Liver (tissue), 9 donors: ENCODE data around the gene KHSRP. TPM values are rescaled to one million over a fixed set of nuclear protein-coding genes. Genes with fewer than 3 reads are reported as not detected.

Experiments used
- DNase-seq: peaks from one replicate; pipeline ENCODE4 v3.0.0-alpha.2; 2017; ENCODE audit warnings: low spot score
- H3K27ac ChIP-seq, 2 donors: one replicate each; pipeline ENCODE4 v1.7.0; 2013; ENCODE audit warnings: inconsistent platforms in 2 of 2, low read length in 2 of 2, control low read depth in 1 of 2, low read depth in 1 of 2, mild to moderate bottlenecking in 1 of 2
- H3K27me3 ChIP-seq, 4 donors: one replicate each; pipeline versions ENCODE4 v1.6.1 to v1.7.0; 2013; ENCODE audit warnings: low read length in 3 of 4, inconsistent platforms in 1 of 4, mild to moderate bottlenecking in 1 of 4, moderate library complexity in 1 of 4; ENCODE audit not compliant: control insufficient read depth in 4 of 4, insufficient read depth in 4 of 4
- H3K36me3 ChIP-seq, 4 donors: one replicate each; pipeline versions ENCODE4 v1.6.1 to v1.7.0; 2013; ENCODE audit warnings: low read length in 3 of 4, mild to moderate bottlenecking in 3 of 4, low read depth in 1 of 4, moderate library complexity in 1 of 4; ENCODE audit not compliant: control insufficient read depth in 4 of 4, insufficient read depth in 3 of 4
- H3K4me1 ChIP-seq, 4 donors: one replicate each; pipeline versions ENCODE4 v1.6.1 to v1.7.0; 2013; ENCODE audit warnings: low read length in 3 of 4, mild to moderate bottlenecking in 3 of 4, moderate library complexity in 1 of 4; ENCODE audit not compliant: control insufficient read depth in 4 of 4, insufficient read depth in 4 of 4
- H3K4me3 ChIP-seq, 3 donors: one replicate each; pipeline versions ENCODE4 v1.6.1 to v1.7.0; 2013; ENCODE audit warnings: low read length in 3 of 3, control low read depth in 1 of 3, low read depth in 1 of 3, mild to moderate bottlenecking in 1 of 3
- H3K9ac ChIP-seq, 2 donors: one replicate each; pipeline ENCODE4 v1.7.0; 2013; ENCODE audit warnings: low read length in 2 of 2, mild to moderate bottlenecking in 2 of 2, moderate library complexity in 2 of 2, control low read depth in 1 of 2, low read depth in 1 of 2
- H3K9me3 ChIP-seq, 4 donors: one replicate each; pipeline versions ENCODE4 v1.6.1 to v1.7.0; 2013; ENCODE audit warnings: low read length in 3 of 4; ENCODE audit not compliant: control insufficient read depth in 4 of 4
- CTCF ChIP-seq: fragments of 150-350 bp; IDR thresholded peaks from 2 replicates; pipeline ENCODE4 v1.5.1; 2017; ENCODE audit warnings: improper control_type of control experiment, low read depth, low read length; ENCODE audit not compliant: missing input control
- EGR1 ChIP-seq, 2 donors: IDR thresholded peaks; 2 replicates each; pipeline ENCODE4 v1.6.1; 2016 to 2018; ENCODE audit warnings: antibody characterized with exemption in 2 of 2, low read depth in 2 of 2
- FOXA2 ChIP-seq: IDR thresholded peaks from 2 replicates; pipeline ENCODE4 v1.6.1; 2016; ENCODE audit warnings: antibody characterized with exemption
- HNF4A ChIP-seq, 2 donors: conservative IDR thresholded peaks; 2 replicates each; pipeline ENCODE4 v1.6.1; 2016; ENCODE audit warnings: antibody characterized with exemption in 2 of 2, mild to moderate bottlenecking in 2 of 2
- NR2F2 ChIP-seq: IDR thresholded peaks from 2 replicates; pipeline ENCODE4 v1.6.1; 2016; ENCODE audit warnings: antibody characterized with exemption
- RXRA ChIP-seq, 2 donors: IDR thresholded peaks; 2 replicates each; pipeline ENCODE4 v1.6.1; 2017 to 2018; ENCODE audit warnings: antibody characterized with exemption in 2 of 2, mild to moderate bottlenecking in 1 of 2
- SP1 ChIP-seq: IDR thresholded peaks from 2 replicates; pipeline ENCODE4 v1.6.1; 2018; ENCODE audit warnings: antibody characterized with exemption, mild to moderate bottlenecking
- YY1 ChIP-seq: IDR thresholded peaks from 2 replicates; pipeline ENCODE4 v1.6.1; 2016; ENCODE audit warnings: antibody characterized with exemption, mild to moderate bottlenecking
- WGBS: extraction: QIAGEN DNeasy Blood & Tissue Kit; methylation state at CpG from one replicate; pipeline ENCODE4 v1.1.7; 2013; 5-methylcytosine and 5-hydroxymethylcytosine counted together
- polyA plus RNA-seq, 2 donors: library from polyadenylated mRNA; stranded (reverse) in 1 of 2; unstranded in 1 of 2; fragments of 200-250 nt in 1 of 2; fragments of >200 nt in 1 of 2; fragmentation: Nextera tagmentation in 1 of 2; extraction: Ambion mirVana in 1 of 2; gene quantifications; one replicate each; pipeline versions ENCODE4 v1.2.1 to v1.2.3, GENCODE V29; 2013 to 2015
- total RNA-seq, 2 donors: library from RNA; depleted of rRNA; stranded (reverse); fragments of >200 nt; gene quantifications; one replicate each; pipeline ENCODE4 v1.2.3, GENCODE V29; 2014
- TF ChIP-seq, protein P1 (sequence below): IDR thresholded peaks from 2 replicates; pipeline ENCODE4 v1.6.1; 2016; ENCODE audit warnings: antibody characterized with exemption, mild to moderate bottlenecking
- TF ChIP-seq, protein P2 (sequence below): IDR thresholded peaks from 2 replicates; pipeline ENCODE4 v1.6.1; 2016; ENCODE audit warnings: antibody characterized with exemption
- TF ChIP-seq, protein P3 (sequence below): IDR thresholded peaks from 2 replicates; pipeline ENCODE4 v1.6.1; 2016; ENCODE audit warnings: antibody characterized with exemption
- donor health status: healthy.
- donor health status: healthy.
- donor health status: healthy.
- donor health status: healthy.
- donor health status: healthy.

Gene KHSRP, protein sequence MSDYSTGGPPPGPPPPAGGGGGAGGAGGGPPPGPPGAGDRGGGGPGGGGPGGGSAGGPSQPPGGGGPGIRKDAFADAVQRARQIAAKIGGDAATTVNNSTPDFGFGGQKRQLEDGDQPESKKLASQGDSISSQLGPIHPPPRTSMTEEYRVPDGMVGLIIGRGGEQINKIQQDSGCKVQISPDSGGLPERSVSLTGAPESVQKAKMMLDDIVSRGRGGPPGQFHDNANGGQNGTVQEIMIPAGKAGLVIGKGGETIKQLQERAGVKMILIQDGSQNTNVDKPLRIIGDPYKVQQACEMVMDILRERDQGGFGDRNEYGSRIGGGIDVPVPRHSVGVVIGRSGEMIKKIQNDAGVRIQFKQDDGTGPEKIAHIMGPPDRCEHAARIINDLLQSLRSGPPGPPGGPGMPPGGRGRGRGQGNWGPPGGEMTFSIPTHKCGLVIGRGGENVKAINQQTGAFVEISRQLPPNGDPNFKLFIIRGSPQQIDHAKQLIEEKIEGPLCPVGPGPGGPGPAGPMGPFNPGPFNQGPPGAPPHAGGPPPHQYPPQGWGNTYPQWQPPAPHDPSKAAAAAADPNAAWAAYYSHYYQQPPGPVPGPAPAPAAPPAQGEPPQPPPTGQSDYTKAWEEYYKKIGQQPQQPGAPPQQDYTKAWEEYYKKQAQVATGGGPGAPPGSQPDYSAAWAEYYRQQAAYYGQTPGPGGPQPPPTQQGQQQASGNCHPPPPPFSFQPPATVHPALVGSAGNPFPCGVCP
- 100 to 1,000 TPM in 1 of 2 donors, 10 to 100 TPM in 1; 58.7 to 132 TPM for total RNA-seq
- 10 to 100 TPM in 1 of 2 donors, 1 to 10 TPM in 1; 8.0 to 73.6 TPM for polyA plus RNA-seq

GRCh38 chr19:6424195-6424938 is at the start of gene KHSRP:
TSS of gene KHSRP (minus strand) at chr19:6424811. CDS start at chr19:6424701, 110 bp downstream.
- Histone ChIP-seq H3K27me3 (no peaks in the 10 kb centered on the region), H3K9me3 (no peaks in the 10 kb centered on the region), H3K36me3 (peaks cover 7 to 23% (median 16%) of the 10 kb centered on the region in 4 donors), H3K4me3 (peak within 1 kb of the TSS; percentile 83 to 94 (median 88)), H3K4me1 (peaks cover 1 to 32% (median 20%) of the 10 kb centered on the region in 4 donors), H3K27ac (peak within 1 kb of the TSS; percentile 52 to 75), H3K9ac (peak within 1 kb of the TSS in 1 of 2 donors; percentile 70)
- TF ChIP-seq NR2F2: no peak
- TF ChIP-seq CTCF: no peak
- TF ChIP-seq SP1: no peak
- peak; percentile 3 for TF ChIP-seq YY1
- no peak for TF ChIP-seq EGR1 (IDR thresholded peaks at IDR 0.05; ENCODE audit: low read depth in 2 of 2)
- no peak for DNase-seq
- under 1% methylated on average over 114 of the region's 114 CpGs for WGBS

GRCh38 chr19:6473647-6474046 is 49.0 kb upstream of the KHSRP start:
- no peak overlapping the region for H3K4me3 ChIP-seq
- H3K4me1 ChIP-seq: peaks cover 0 to 17% (median 3%) of the 10 kb centered on the region in 4 donors
- 69% methylated on average over 9 of the region's 9 CpGs for WGBS
- DNase-seq: no peak
- TF ChIP-seq YY1: no peak
- TF ChIP-seq NR2F2: no peak
- TF ChIP-seq, protein P1, sequence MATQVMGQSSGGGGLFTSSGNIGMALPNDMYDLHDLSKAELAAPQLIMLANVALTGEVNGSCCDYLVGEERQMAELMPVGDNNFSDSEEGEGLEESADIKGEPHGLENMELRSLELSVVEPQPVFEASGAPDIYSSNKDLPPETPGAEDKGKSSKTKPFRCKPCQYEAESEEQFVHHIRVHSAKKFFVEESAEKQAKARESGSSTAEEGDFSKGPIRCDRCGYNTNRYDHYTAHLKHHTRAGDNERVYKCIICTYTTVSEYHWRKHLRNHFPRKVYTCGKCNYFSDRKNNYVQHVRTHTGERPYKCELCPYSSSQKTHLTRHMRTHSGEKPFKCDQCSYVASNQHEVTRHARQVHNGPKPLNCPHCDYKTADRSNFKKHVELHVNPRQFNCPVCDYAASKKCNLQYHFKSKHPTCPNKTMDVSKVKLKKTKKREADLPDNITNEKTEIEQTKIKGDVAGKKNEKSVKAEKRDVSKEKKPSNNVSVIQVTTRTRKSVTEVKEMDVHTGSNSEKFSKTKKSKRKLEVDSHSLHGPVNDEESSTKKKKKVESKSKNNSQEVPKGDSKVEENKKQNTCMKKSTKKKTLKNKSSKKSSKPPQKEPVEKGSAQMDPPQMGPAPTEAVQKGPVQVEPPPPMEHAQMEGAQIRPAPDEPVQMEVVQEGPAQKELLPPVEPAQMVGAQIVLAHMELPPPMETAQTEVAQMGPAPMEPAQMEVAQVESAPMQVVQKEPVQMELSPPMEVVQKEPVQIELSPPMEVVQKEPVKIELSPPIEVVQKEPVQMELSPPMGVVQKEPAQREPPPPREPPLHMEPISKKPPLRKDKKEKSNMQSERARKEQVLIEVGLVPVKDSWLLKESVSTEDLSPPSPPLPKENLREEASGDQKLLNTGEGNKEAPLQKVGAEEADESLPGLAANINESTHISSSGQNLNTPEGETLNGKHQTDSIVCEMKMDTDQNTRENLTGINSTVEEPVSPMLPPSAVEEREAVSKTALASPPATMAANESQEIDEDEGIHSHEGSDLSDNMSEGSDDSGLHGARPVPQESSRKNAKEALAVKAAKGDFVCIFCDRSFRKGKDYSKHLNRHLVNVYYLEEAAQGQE: no peak
- no peak for TF ChIP-seq EGR1 (IDR thresholded peaks at IDR 0.05; ENCODE audit: low read depth in 2 of 2)
- TF ChIP-seq HNF4A (conservative IDR thresholded peaks at IDR 0.05): no peak
- no peak for TF ChIP-seq RXRA (IDR thresholded peaks at IDR 0.05)
- TF ChIP-seq, protein P2, sequence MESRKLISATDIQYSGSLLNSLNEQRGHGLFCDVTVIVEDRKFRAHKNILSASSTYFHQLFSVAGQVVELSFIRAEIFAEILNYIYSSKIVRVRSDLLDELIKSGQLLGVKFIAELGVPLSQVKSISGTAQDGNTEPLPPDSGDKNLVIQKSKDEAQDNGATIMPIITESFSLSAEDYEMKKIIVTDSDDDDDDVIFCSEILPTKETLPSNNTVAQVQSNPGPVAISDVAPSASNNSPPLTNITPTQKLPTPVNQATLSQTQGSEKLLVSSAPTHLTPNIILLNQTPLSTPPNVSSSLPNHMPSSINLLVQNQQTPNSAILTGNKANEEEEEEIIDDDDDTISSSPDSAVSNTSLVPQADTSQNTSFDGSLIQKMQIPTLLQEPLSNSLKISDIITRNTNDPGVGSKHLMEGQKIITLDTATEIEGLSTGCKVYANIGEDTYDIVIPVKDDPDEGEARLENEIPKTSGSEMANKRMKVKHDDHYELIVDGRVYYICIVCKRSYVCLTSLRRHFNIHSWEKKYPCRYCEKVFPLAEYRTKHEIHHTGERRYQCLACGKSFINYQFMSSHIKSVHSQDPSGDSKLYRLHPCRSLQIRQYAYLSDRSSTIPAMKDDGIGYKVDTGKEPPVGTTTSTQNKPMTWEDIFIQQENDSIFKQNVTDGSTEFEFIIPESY: no peak
- TF ChIP-seq FOXA2: no peak
- TF ChIP-seq, protein P3, sequence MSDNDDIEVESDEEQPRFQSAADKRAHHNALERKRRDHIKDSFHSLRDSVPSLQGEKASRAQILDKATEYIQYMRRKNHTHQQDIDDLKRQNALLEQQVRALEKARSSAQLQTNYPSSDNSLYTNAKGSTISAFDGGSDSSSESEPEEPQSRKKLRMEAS: no peak
- H3K9ac ChIP-seq: no peak overlapping the region
- H3K9me3 ChIP-seq: no peaks in the 10 kb centered on the region
- H3K36me3 ChIP-seq: no peaks in the 10 kb centered on the region
- no peak overlapping the region for H3K27ac ChIP-seq
- H3K27me3 ChIP-seq: no peaks in the 10 kb centered on the region
